ENCODE measurements around the gene KRTAP5-2. TPM values are rescaled to one million over a fixed set of nuclear protein-coding genes. Genes with fewer than 3 reads are reported as not detected.
A peak's percentile ranks its signal among the peaks of the same experiment; 100 is the strongest.
"Not testable (repeated sequence)": the region's sequence is repeated elsewhere in the genome, so short reads cannot be mapped to it uniquely, and the experiment has no call there.

Gene KRTAP5-2
- polyA plus RNA-seq, 3 donors: not detected

GRCh38 chr11:1597331-1597993 is 632 bp downstream of the KRTAP5-2 start:
- TF ChIP-seq CTCF (IDR thresholded peaks at IDR 0.05): no peak
- Mint-ChIP-seq H3K36me3 (no peaks in the 10 kb centered on the region), H3K9me3 (peaks cover 0 to 2% (median 0%) of the 10 kb centered on the region in 7 donors), H3K4me3 (peak overlapping the region in 1 of 2 donors; percentile 18), H3K27ac (peak overlapping the region in 2 of 7 donors; percentile 39 to 62), H3K4me1 (no peaks in the 10 kb centered on the region), H3K27me3 (ENCODE audit: low read depth in 3 of 3) (peaks cover 57 to 80% (median 73%) of the 10 kb centered on the region in 3 donors)
- H3K27me3 ChIP-seq (ENCODE audit: control insufficient read depth in 2 of 2, insufficient read depth in 2 of 2, low read length in 2 of 2): peaks cover 5 to 30% of the 10 kb centered on the region in 2 donors
- H3K27ac ChIP-seq (ENCODE audit: low read depth in 1 of 2, low read length in 2 of 2): no peak overlapping the region
- H3K9ac ChIP-seq (ENCODE audit: insufficient read depth, low read length, poor library complexity, severe bottlenecking): no peak overlapping the region
- H3K36me3 ChIP-seq (replicated peaks in 1 of 2; ENCODE audit: control insufficient read depth in 1 of 2, insufficient read depth in 2 of 2, low read length in 2 of 2): no peaks in the 10 kb centered on the region
- no peak overlapping the region for H3K4me2 ChIP-seq (replicated peaks; ENCODE audit: extremely low read depth, low read length, poor library complexity, severe bottlenecking)
- DNase-seq: no peak
- H3K4me1 ChIP-seq (ENCODE audit: control insufficient read depth in 1 of 2, insufficient read depth in 2 of 2, low read length in 2 of 2): no peaks in the 10 kb centered on the region
- no peak overlapping the region for H3K4me3 ChIP-seq (replicated peaks in 1 of 3; ENCODE audit: low read depth in 2 of 3, low read length in 3 of 3)
- H2AFZ ChIP-seq (ENCODE audit: insufficient read depth, low read depth, low read length, poor library complexity, severe bottlenecking): no peak overlapping the region
- WGBS (ENCODE audit: insufficient coverage): 88% methylated on average over 10 of the region's 10 CpGs
- no peaks in the 10 kb centered on the region for H4K20me1 ChIP-seq (ENCODE audit: insufficient read depth, low read length)
- intact Hi-C loops (cut with micrococcal nuclease): no loop called here
- no peaks in the 10 kb centered on the region for H3K9me3 ChIP-seq (replicated peaks in 1 of 2; ENCODE audit: control insufficient read depth in 1 of 2, insufficient read depth in 1 of 2, low read length in 2 of 2)
- H3K79me2 ChIP-seq (ENCODE audit: insufficient read depth, low read length): no peaks in the 10 kb centered on the region

- H4K20me1 ChIP-seq (ENCODE audit: insufficient read depth, low read length); H3K27ac ChIP-seq (ENCODE audit: low read depth in 1 of 2, low read length in 2 of 2); H3K9me3 ChIP-seq (replicated peaks in 1 of 2; ENCODE audit: control insufficient read depth in 1 of 2, insufficient read depth in 1 of 2, low read length in 2 of 2); H3K27ac Mint-ChIP-seq; intact Hi-C loops (cut with micrococcal nuclease); DNase-seq; H3K79me2 ChIP-seq (ENCODE audit: insufficient read depth, low read length); H2AFZ ChIP-seq (ENCODE audit: insufficient read depth, low read depth, low read length, poor library complexity, severe bottlenecking); H3K36me3 Mint-ChIP-seq; H3K36me3 ChIP-seq (replicated peaks in 1 of 2; ENCODE audit: control insufficient read depth in 1 of 2, insufficient read depth in 2 of 2, low read length in 2 of 2); H3K4me1 Mint-ChIP-seq; H3K9me3 Mint-ChIP-seq; H3K4me1 ChIP-seq (ENCODE audit: control insufficient read depth in 1 of 2, insufficient read depth in 2 of 2, low read length in 2 of 2); H3K9ac ChIP-seq (ENCODE audit: insufficient read depth, low read length, poor library complexity, severe bottlenecking); H3K4me3 ChIP-seq (replicated peaks in 1 of 3; ENCODE audit: low read depth in 2 of 3, low read length in 3 of 3); H3K4me2 ChIP-seq (replicated peaks; ENCODE audit: extremely low read depth, low read length, poor library complexity, severe bottlenecking): not testable (repeated sequence)
- peaks cover 5 to 31% of the 10 kb centered on the region in 2 donors for H3K27me3 ChIP-seq (ENCODE audit: control insufficient read depth in 2 of 2, insufficient read depth in 2 of 2, low read length in 2 of 2)
- H3K27me3 Mint-ChIP-seq (ENCODE audit: low read depth in 3 of 3): peaks cover 60 to 83% (median 75%) of the 10 kb centered on the region in 3 donors
- 86% methylated on average over 17 of the region's 19 CpGs for WGBS (ENCODE audit: insufficient coverage)
- H3K4me3 Mint-ChIP-seq: peak overlapping the region in 1 of 2 donors; percentile 52
These were observed 1.4 kb downstream of the KRTAP5-2 start for GRCh38 chr11:1596576-1597121.

Data from CD14-positive monocyte (primary cell).